CD4-positive, alpha-beta T cell treated with Interleukin-15 for 4 hours (primary cell): Measurements from ENCODE around the gene GATAD2B.

Experiments used
- DNase-seq: peaks from one replicate; pipeline ENCODE4 v3.0.0-alpha.2; 2020; ENCODE audit warnings: low spot score

The GATAD2B gene

DNA sequence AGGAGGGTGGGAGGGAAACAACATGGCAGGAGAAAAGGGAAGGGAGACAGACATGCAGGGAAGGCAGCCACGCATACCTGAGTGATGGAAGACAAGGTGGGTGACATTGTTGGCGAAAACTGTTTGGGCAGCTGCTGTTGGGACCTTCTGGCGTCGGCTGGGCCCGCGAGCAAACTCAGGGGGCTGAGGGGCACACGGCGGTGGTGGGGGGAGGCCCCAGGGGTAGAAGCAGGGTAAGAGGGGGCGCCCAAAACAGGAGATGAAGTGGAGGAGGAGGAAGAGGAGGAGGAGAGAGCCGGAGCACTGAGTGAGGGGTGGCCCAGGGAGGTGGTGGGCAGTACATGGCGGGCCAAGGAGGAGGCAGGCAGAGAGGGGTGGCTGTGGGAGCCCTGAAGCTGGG, 28.4 kb upstream of the GATAD2B start:
- no peak for DNase-seq

DNA sequence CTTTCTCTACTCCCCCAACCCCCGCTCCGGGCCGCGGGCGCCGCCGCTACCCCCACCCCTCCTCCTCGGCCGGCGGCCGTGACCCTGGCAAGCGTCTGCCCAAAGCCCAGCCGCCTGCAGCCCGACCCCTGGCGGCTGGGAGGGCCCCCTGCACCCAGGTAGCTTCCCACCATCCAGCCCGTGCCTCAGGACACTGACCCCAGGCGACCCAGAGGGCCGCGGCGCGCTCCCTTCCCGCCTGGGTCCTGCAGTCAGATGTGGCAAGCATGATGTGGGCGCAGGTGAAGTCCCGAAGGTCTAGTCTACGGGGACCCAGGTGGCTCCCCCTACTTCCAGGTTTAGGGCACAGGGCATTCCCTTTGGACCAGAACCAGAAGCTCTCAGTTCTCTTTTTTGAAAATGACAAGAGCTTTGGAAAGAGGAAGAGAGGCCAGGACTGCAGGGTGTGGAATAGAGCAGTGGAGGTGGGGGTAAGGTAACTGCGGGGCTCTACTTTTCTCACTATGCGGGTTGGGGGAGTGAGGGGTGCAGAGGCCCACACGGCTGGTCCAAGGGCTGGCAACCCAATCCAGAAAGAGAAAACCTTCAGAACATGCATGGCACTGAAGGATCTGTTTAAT, 24.0 kb upstream of the GATAD2B start, which contains the start of gene DENND4B:
TSS of gene DENND4B (minus strand) at position 97 of the 620 bp plus-strand sequence. CDS start 2,344 bp downstream, outside the sequence.
- DNase-seq: peak; percentile 74

DNA sequence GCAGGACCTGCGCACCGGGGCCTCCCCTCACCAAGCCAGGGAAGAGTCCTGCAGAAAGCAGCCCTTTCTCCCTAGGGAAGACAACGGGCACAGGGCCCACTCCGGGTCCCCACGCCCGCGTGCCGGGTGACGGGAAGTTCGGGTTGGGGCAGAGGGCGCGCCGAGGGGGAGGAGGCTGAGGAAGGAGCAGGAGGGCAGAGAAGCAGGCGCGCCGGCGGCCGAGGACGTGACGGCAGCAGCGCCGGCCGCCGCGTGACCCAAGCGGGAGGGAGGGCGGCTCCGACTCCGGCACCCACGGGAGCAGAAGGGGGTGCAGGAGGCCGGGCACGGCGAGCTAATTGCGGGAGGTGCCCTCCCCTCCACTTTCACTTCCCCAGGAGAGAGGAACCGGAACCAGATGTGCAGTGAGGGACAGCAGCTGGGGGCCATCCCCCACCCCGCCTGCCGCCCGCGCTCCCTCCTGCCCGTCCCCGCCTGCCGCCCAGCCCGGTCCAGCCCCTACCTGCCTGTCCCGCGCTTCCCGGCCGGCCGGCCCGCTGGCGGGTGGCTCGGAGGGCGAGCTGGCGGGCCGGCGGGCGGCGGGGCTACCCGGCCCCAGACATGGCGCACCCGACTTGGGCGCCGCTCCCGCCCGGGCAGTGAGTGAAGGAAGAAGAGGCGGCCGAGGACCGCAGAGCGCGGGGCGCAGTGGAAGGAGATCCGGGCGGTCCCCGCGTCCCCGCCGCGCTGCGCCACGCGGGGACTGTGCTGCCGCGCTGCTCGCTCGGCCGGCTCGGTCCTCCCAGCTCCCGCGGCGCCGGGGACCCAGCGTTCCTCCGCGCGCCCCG, 23.2 kb upstream of the GATAD2B start:
- DNase-seq: peak; percentile 69

DNA sequence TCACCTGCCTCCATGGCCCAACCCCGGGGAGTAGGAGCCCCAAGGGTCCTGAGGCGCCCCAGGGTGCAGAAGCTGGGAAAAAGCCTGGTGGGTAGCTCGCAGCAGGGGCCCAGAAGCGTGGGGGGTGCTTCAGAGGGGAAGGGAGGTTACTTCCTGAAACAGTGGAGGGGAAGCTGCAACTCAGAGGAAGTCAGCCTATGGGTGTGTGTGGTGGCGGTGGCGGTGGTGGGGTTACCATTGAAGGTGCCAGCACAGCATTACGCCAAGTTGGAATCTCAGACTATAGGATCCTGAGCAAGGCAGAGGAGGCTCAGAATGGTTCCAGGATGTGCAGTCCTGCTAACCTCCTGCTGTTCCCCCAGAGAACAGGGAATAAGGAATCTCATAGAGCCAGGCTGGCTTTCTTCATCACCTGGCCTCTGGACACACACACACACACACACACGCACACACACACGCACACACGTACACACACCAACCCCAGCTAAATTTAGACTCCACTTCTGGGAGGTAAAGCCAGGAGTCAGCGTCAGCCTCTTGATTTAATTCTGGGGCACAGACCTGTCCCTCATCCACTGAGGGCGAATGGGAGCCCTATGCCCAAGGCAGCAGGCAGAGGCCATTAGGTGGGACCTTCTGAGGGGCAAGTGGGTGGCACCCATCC, 22.5 kb upstream of the GATAD2B start:
- peak; percentile 81 for DNase-seq

DNA sequence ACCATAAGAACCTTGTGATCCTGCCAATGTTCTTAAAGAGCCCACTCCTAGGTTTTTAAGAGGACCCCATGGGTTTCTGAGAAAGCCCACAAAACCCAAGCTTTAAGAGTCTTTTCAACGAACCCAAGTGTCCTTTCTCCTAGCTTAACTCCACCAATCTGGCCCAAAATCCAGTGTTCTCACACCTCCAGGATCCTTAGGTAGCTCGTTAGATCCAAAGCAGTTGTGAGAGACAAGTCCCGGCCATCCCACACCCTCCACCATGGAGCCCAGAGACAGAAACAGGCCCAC, 22.0 kb upstream of the GATAD2B start:
- DNase-seq: no peak

DNA sequence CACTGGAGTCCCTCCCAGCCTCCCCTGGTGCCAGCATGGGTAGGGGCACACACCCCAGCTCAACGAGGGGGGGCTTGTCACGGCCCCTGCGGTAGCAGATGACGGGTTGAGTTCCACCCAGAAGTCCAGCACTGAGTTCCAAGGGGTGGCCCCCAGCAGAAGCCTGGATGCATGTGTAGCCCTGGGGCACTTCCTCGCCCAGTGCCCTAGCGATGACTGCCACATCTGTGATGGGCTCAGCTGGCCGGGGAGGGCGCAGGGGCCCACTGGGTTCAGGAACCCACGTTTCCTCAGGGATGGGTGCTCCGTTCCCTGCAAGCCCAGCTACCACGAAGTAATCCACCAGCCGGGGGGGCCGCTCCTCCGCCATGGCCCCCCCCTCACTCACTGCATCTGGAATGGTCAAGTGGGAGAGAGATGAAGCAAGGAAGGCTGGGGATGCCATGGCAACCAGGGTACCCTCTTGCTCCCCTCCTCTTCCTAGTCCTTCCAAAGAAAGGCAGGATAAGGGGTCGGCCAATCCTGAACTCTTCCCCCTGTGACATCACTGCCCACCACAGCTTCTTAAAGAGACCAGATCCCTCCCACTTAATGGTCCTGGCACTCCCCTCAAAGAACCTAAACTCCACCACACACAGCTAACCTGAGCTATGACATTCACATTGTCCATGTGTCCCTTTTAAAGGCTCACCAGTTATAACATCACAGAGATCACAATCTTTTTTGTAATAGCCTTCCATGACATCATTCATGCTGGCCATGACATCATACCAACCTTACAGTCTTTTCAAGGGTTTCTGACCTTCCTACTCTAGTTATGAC, 21.4 kb upstream of the GATAD2B start:
- no peak for DNase-seq

DNA sequence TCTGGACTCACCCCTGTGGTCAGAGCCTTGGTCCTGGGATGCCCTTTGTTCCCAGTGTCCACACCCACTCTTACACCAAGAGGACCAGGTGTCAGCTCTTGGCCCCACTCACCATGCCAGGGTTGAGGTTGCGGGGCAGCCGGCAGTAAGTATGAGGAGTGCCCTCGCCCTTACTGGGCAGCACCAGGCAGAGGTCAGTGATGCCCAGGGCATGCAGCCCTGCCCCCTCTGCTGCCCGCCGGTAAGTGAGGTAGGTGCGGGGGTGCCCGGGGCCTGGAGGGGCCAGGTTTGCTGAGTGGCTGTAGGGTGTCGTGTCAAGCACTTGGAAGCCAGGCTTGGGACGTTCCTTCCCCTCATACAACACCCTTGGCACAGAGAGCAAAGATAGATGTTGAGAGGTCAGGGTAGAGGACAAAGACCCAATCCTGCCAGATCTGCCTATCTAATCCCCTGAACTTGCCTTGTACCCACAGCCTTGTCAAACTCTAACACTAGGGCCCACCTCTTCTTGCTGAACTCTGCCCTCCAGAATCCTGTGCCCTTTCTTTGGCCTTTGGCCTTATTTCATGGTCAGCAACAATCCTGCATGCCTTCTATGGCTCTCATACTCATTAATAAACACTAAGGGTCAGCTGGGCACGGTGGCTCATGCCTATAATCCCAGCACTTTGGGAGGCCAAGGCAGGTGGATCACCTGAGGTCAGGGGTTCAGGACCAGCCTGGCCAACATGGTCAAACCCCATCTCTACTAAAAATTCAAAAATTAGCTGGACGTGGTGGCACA, 20.2 kb upstream of the GATAD2B start:
- DNase-seq: no peak

DNA sequence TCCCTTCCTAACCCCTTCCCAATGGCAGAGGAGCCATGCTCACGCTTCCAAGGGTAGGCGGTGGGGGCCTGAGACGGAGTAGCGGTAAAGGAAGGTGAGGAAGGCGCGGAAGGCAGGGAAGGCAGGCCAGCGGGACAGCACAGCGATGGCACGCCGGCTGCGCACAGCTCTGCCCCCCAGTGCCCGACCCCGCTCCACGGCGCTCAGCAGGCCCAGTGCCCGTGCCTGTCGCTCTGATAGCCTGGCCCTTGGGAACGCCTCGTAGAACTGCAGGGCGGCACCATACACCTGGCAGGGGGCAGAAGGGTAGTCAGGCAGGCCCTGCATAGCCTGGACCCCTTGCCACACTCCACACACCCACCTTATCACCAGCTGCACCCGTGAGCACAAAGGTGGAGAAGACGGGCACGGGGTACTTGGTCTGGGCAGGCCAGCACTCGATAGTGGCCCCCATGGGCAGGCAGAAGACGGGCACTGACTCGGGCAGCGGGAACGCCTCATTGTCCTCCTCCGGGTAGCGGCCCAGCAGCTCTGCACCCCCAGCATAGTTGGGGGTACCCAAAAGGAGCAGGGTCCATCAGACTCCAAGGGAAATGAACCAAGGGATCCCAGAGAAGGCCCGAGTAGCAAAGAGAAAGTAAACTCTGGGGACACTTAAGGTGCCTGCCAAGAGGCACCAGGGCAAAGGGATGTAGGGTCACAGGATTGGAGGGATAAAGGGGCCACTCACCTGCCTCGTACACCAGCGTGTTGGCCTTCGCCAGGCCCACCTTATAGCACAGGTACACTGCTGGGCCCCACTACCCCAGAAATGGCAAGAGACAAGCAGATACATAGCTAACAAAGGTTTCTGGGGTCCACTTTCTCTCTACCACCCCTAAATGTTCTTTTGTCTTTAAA, 19.3 kb upstream of the GATAD2B start:
- DNase-seq: no peak

DNA sequence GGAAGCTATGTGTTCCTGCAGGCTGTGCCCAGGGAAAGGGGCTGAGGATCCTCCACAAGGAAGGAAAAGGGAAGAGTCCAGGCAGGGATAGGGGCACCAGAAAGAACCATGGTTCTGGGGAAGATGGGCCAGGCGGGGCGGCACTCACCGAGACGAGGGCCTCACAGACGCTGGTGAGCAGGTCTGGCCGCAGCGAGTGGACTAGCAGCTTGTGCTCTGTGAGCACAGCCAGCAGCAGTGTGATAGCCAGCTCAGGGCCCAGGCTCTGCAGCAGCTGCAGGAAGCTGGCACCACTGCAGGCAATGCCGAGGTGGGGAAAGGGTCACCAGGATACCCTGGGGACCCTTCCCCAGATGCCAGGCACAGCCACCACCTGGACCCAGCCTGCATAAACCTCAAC, 18.0 kb upstream of the GATAD2B start:
- DNase-seq: no peak

DNA sequence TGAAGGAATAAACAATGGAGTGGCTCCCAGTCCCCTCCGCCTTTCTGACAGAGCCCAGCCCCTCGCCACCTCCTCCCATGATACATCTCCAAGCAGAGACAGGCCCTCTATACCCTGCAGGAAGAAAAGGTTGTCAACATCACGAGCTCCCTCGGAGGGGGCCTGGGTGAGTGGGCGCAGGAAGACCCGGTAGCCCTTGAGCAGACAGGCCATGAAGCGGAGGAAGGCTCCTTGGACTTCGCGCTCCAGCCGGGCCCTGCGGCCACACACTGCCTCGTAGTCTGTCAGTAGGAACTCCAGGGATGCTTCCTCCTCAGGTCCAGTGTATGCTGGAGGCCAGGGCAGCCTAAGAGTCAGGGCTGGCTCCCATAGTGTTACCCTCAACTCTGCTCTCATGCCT, 16.7 kb upstream of the GATAD2B start:
- DNase-seq: no peak

DNA sequence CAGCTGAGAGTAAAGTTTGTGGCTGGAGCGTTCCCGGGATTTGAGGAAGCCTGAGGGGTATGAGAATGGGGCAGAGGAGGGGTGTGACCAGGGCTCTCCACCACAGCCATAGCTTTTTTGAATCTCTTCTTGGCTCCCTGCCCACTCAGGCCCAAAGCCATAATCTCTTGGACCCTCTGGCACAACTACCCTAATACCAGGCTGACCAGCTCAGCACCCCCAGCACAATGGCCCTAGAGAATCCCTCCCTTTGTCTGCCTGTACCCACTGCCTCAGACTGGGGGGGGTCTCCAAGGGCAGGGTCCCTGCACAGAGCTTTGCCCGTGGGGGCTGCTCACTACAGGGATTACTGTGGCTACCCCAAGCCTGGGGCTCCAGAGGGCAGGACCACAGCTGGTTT, 16.2 kb upstream of the GATAD2B start:
- no peak for DNase-seq

DNA sequence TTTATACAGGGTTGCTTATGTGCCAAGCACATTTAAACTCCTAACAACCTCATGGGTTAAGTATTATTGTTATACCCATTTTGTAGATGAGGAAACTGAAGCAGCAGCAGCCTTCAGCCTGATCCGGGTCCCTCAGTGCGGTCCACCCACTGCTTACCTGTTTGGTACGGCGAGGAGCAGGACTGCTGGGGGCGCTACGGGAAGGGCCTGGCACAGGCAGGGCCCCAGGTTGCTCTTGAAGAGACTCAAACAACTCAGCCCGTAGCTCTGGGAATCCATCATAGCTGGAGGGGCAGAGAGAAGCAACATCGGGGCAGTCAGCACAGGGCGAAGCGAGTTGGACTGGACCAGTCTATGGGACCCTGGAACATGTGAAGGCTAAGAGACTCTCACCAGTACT, 14.6 kb upstream of the GATAD2B start:
- no peak for DNase-seq

DNA sequence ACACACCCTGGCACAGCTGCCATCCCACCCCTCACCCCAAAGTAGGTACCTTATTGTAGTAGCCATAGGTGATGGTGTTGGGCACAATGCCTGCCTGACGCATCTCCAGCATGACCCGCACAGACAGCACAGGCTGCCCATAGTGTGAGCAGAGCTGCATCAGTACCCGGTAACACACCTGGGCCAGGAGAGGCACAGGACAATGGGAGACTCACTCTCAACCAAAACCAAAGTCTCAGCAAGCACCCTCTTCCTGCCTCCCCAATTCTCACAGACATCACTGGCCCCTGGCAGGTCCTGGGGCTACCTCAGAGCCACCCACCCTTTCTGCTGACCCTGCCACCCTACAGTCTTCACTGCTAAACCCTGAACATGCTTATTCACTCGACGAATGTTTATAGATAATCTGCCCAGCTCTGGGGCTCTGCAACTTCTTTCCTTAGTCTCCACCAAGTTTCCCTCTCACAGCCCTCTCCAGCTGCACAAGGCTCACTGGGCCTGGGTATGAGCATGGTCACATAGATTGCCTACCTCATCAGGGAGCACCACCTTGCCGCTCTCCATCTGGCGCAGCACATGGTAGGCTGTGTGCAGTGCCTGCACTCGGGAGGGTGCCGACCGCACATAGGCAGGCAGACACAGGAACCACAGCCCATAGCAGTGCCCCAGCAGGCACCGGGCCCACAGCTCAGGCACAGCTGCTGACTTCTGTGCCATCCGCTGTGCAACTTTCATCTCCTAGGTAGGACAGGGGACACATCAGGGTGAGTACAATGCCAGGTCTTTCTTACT, 13.4 kb upstream of the GATAD2B start:
- no peak for DNase-seq

DNA sequence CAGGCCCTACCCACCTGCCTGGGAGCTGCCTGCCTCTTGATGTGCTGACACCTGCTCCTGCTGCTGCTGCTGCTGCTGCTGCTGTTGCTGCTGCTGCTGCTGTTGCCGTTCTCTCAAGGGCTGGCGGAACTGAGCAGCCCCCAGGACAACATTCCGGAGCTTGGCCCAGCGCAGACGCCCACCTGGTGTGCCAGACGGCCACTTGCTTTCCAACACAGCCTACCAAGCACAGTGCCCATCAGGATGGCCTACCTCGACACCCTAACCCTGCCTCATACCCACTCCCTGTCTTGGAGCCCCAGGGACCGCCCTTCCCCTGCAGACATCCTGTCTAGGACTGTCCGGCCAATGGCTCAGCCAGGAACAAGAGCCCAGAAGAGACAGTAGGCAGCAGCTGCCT, 12.0 kb upstream of the GATAD2B start:
- no peak for DNase-seq

DNA sequence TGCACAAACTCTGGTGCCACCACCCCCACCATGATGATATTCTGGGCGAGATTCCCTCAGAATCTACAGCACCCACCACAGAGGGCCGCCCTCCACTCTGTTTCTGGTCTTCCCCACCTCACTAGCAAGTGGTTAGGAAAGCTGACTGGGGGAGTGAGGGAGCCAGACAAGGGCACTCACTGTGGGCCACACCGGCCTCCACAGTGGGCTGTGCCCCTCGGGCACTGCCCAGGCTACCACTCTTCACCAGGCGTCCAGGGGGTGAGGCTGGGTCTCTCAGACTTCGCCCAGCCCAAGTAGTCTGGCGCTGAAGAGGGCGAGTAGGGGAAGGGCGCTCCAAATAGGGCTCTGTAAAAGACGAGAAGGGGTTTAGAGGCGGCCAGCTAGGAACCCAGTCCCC, 11.2 kb upstream of the GATAD2B start:
- no peak for DNase-seq

DNA sequence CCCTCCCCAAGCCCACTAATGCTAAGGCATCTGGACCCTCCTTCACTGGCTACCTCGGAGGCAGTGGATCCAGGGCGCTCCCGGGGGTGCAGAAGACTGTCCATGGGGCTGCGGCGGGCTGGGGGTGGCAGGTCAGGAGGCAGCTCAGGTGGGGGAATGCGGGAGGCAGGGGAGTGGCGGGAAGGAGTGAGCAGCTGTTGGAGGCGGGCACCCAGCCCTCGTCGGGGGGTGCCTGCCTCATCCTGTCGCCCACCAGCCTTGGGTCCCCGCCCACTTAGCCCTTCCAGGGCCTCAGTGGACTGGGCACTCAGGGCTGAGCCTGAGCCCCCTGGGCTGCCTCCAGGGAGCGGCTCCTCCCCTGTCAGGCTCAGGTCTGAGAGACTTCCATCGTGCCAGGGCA, 10.7 kb upstream of the GATAD2B start:
- no peak for DNase-seq

DNA sequence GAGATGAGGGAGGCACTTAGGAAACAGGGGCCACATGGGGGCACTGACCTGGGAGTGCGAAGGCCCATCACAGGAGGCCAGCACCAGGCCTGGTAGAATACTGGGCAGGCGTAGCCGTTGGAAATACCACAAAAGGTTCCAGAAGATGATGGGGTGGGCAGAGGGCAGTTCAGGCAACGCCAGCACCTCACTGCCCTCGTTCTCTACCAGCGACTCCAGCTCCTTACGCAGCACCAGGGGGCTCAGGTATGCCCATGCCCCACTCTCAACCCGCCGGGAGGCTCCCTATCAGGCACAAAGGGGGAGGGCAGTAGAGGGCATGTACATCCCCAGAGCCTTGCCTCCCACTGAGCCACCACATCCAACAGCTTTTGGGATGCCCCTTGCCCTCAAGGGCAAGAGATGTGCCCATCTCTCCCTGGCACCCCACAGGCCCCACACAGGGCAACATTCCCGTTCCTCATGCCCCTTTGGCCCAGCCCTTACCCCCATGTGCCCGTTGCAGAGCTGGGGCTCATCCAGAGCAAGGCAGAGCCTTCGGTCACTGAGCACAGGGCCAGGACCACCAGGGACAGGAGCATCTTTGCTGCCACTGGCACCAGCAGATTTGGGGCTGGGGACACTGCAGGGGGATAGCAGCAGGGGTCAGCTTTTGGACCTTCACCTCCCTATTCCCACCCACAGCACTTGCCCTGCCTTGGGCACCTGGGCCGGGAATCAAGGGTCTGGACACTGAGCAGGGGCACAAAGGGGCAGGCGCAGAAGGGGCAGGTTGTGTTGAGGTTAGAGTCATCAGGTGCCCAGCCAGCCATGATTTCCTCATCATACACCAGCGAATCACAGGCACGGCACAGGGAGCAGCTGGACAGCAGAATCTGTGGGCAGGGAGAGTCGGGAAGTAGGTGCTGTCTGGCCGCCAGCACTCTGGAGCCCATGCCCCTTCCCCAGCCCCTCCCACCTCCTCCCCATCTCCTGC, 9.7 kb upstream of the GATAD2B start:
- DNase-seq: no peak
